ENCODE measurements around the gene RGS6.

The RGS6 gene

GRCh38 chr14:72599579-72600470 is 667.6 kb downstream of the RGS6 start:
- TF ChIP-seq EZH2 (IDR thresholded peaks at IDR 0.05; ENCODE audit: borderline replicate concordance, low read length) (no peak), CTCF (IDR thresholded peaks at IDR 0.05; ENCODE audit: low read length) (no peak)
- H3K79me2 ChIP-seq (ENCODE audit: insufficient read depth, low read length) = no peaks in the 10 kb centered on the region
- H3K36me3 ChIP-seq (ENCODE audit: insufficient read depth, low read length) = no peaks in the 10 kb centered on the region
- H3K4me1 ChIP-seq (ENCODE audit: insufficient read depth, low read length, severe bottlenecking) = no peaks in the 10 kb centered on the region
- H3K27ac ChIP-seq (ENCODE audit: low read depth, low read length, poor library complexity, severe bottlenecking) = no peak overlapping the region
- H3K9me3 ChIP-seq (ENCODE audit: low read length) = no peaks in the 10 kb centered on the region
- H3K9ac ChIP-seq (ENCODE audit: low read length) = no peak overlapping the region
- no peaks in the 10 kb centered on the region for H3F3A ChIP-seq (ENCODE audit: insufficient read depth, low read length)
- peaks cover 4% of the 10 kb centered on the region for H3K27me3 ChIP-seq (ENCODE audit: insufficient read depth, low read length)
- no peaks in the 10 kb centered on the region for H4K20me1 ChIP-seq (ENCODE audit: insufficient read depth, low read length)
- H3K4me3 ChIP-seq (ENCODE audit: low read depth, low read length, poor library complexity, severe bottlenecking) = no peak overlapping the region
- H2AFZ ChIP-seq (ENCODE audit: low read length) = no peak overlapping the region
- H3K4me2 ChIP-seq (ENCODE audit: low read length) = no peak overlapping the region
- H3K9me2 ChIP-seq (ENCODE audit: low read depth, low read length) = no peaks in the 10 kb centered on the region

- no peaks in the 10 kb centered on the region for H3K9me3 ChIP-seq (ENCODE audit: low read length)
- H3K9ac ChIP-seq (ENCODE audit: low read length) = no peak overlapping the region
- no peaks in the 10 kb centered on the region for H3K36me3 ChIP-seq (ENCODE audit: insufficient read depth, low read length)
- H3F3A ChIP-seq (ENCODE audit: insufficient read depth, low read length) = no peaks in the 10 kb centered on the region
- no peak overlapping the region for H2AFZ ChIP-seq (ENCODE audit: low read length)
- no peaks in the 10 kb centered on the region for H3K9me2 ChIP-seq (ENCODE audit: low read depth, low read length)
- H4K20me1 ChIP-seq (ENCODE audit: insufficient read depth, low read length) = no peaks in the 10 kb centered on the region
- H3K27me3 ChIP-seq (ENCODE audit: insufficient read depth, low read length) = peaks cover 12% of the 10 kb centered on the region
- no peak overlapping the region for H3K27ac ChIP-seq (ENCODE audit: low read depth, low read length, poor library complexity, severe bottlenecking)
- no peaks in the 10 kb centered on the region for H3K4me1 ChIP-seq (ENCODE audit: insufficient read depth, low read length, severe bottlenecking)
- no peak overlapping the region for H3K4me2 ChIP-seq (ENCODE audit: low read length)
- TF ChIP-seq EZH2 (IDR thresholded peaks at IDR 0.05; ENCODE audit: borderline replicate concordance, low read length) (no peak), CTCF (IDR thresholded peaks at IDR 0.05; ENCODE audit: low read length) (no peak)
- no peaks in the 10 kb centered on the region for H3K79me2 ChIP-seq (ENCODE audit: insufficient read depth, low read length)
- H3K4me3 ChIP-seq (ENCODE audit: low read depth, low read length, poor library complexity, severe bottlenecking) = no peak overlapping the region
These were observed 668.5 kb downstream of the RGS6 start for GRCh38 chr14:72600551-72601330.

- no peaks in the 10 kb centered on the region for H3K36me3 ChIP-seq (ENCODE audit: insufficient read depth, low read length)
- no peak overlapping the region for H3K4me2 ChIP-seq (ENCODE audit: low read length)
- H3K27me3 ChIP-seq (ENCODE audit: insufficient read depth, low read length) = peaks cover 12% of the 10 kb centered on the region
- no peak for TF ChIP-seq EZH2 (IDR thresholded peaks at IDR 0.05; ENCODE audit: borderline replicate concordance, low read length)
- TF ChIP-seq CTCF (IDR thresholded peaks at IDR 0.05; ENCODE audit: low read length) = no peak
- H3K9me2 ChIP-seq (ENCODE audit: low read depth, low read length) = no peaks in the 10 kb centered on the region
- H3K9me3 ChIP-seq (ENCODE audit: low read length) = no peaks in the 10 kb centered on the region
- no peak overlapping the region for H3K27ac ChIP-seq (ENCODE audit: low read depth, low read length, poor library complexity, severe bottlenecking)
- no peak overlapping the region for H3K4me3 ChIP-seq (ENCODE audit: low read depth, low read length, poor library complexity, severe bottlenecking)
- H4K20me1 ChIP-seq (ENCODE audit: insufficient read depth, low read length) = no peaks in the 10 kb centered on the region
- no peaks in the 10 kb centered on the region for H3F3A ChIP-seq (ENCODE audit: insufficient read depth, low read length)
- H3K9ac ChIP-seq (ENCODE audit: low read length) = no peak overlapping the region
- H3K4me1 ChIP-seq (ENCODE audit: insufficient read depth, low read length, severe bottlenecking) = no peaks in the 10 kb centered on the region
- H3K79me2 ChIP-seq (ENCODE audit: insufficient read depth, low read length) = no peaks in the 10 kb centered on the region
- no peak overlapping the region for H2AFZ ChIP-seq (ENCODE audit: low read length)
These were observed 671.4 kb downstream of the RGS6 start for GRCh38 chr14:72603639-72604038.

Measured in OCI-LY1 (cell line).